ENCODE measurements around the gene CHIC2. TPM values are rescaled to one million over a fixed set of nuclear protein-coding genes. Genes with fewer than 3 reads are reported as not detected.
"Not testable (repeated sequence)": the region's sequence is repeated elsewhere in the genome, so short reads cannot be mapped to it uniquely, and the experiment has no call there.

The CHIC2 gene
- total RNA-seq, result 10 to 100 TPM in 4 of 6 experiments, 1 to 10 TPM in 2; 8.4 to 22.9 (median 15.3) TPM
- long read RNA-seq, transcript CHIC2-201 (6 exons, 1,194 nt), result major isoform, 6 of 7 reads
- long read RNA-seq, partial matches to known transcripts, result 1 of 7 reads
- long read RNA-seq, other reads (novel, unspliced or antisense), result 0 of 7 reads

GRCh38 chr4:54064317-54065111 is at the start of gene CHIC2:
Gene CHIC2, minus strand, starts transcription at chr4:54064605. Its CDS starts 305 bp downstream, at chr4:54064300.
- H3K9me3 ChIP-seq, result no peaks in the 10 kb centered on the region
- no peaks in the 10 kb centered on the region for H3K36me3 ChIP-seq
- 0% methylated on average over 6 of the region's 87 CpGs for WGBS (ENCODE audit: insufficient coverage, low coverage, low lambda C conversion rate, missing lambda C conversion rate)
- ATAC-seq (peak; percentile 86 to 94 (median 94)), DNase-seq (peak; percentile 98)
- H3K4me1 ChIP-seq, result peaks cover 0 to 35% (median 7%) of the 10 kb centered on the region in 4 donors
- H3K4me3 ChIP-seq, result peak within 1 kb of the TSS; percentile 83 to 97 (median 92)
- intact Hi-C loops (cut with DNase I), result no loop called here
- peak; percentile 99 for TF ChIP-seq POLR2A (IDR thresholded peaks at IDR 0.05)
- TF ChIP-seq CTCF (IDR thresholded peaks at IDR 0.05), result no peak
- H3K27me3 ChIP-seq, result no peaks in the 10 kb centered on the region
- H3K27ac ChIP-seq, result peak within 1 kb of the TSS; percentile 96 to 98 (median 98)

GRCh38 chr4:54113206-54113605 is 48.8 kb upstream of the CHIC2 start:
- H3K9me3 ChIP-seq; DNase-seq; H3K27me3 ChIP-seq; ATAC-seq; H3K4me1 ChIP-seq; intact Hi-C loops (cut with DNase I); H3K4me3 ChIP-seq; H3K36me3 ChIP-seq; H3K27ac ChIP-seq: not testable (repeated sequence)
- WGBS (ENCODE audit: insufficient coverage, low coverage, low lambda C conversion rate, missing lambda C conversion rate), result 58% methylated on average over 1 of the region's 1 CpG

- H3K27me3 ChIP-seq, result no peaks in the 10 kb centered on the region
- H3K36me3 ChIP-seq, result no peaks in the 10 kb centered on the region
- no peak overlapping the region for H3K27ac ChIP-seq
- intact Hi-C loops (cut with DNase I), result no loop called here
- 24% methylated on average over 8 of the region's 10 CpGs for WGBS (ENCODE audit: insufficient coverage, low coverage, low lambda C conversion rate, missing lambda C conversion rate)
- DNase-seq (no peak), ATAC-seq (peak; percentile 46 to 66 (median 54))
- H3K4me1 ChIP-seq, result no peaks in the 10 kb centered on the region
- H3K9me3 ChIP-seq, result no peaks in the 10 kb centered on the region
- H3K4me3 ChIP-seq, result peak overlapping the region in 2 of 3 donors; percentile 35 to 44
- no peak for TF ChIP-seq CTCF (IDR thresholded peaks at IDR 0.05)
- TF ChIP-seq POLR2A (IDR thresholded peaks at IDR 0.05), result no peak
Observed at GRCh38 chr4:54110019-54110416, 45.6 kb upstream of the CHIC2 start.

- peak overlapping the region; percentile 2 to 44 (median 35) for H3K4me3 ChIP-seq
- H3K9me3 ChIP-seq, result no peaks in the 10 kb centered on the region
- no peaks in the 10 kb centered on the region for H3K4me1 ChIP-seq
- intact Hi-C loops (cut with DNase I), result no loop called here
- ATAC-seq, result peak; percentile 75 to 85 (median 81)
- WGBS (ENCODE audit: insufficient coverage, low coverage, low lambda C conversion rate, missing lambda C conversion rate), result 8% methylated on average over 16 of the region's 51 CpGs
- TF ChIP-seq CTCF (IDR thresholded peaks at IDR 0.05), result no peak
- no peak for TF ChIP-seq POLR2A (IDR thresholded peaks at IDR 0.05)
- no peaks in the 10 kb centered on the region for H3K36me3 ChIP-seq
- no peaks in the 10 kb centered on the region for H3K27me3 ChIP-seq
- peak in 2 of 3 donors; percentile 63 to 73 for DNase-seq
- no peak overlapping the region for H3K27ac ChIP-seq
Observed at GRCh38 chr4:54109241-54110018, 45.0 kb upstream of the CHIC2 start.
